HG02981 (cell line): Measurements from ENCODE around the gene PRKCE.

Source experiments
- ATAC-seq: cut with Tn5 transposase; IDR thresholded peaks from one replicate; pipeline ENCODE4 v1.9.1; 2021; ENCODE audit warnings: mild to moderate bottlenecking, moderate library complexity; ENCODE audit not compliant: unreplicated experiment

The PRKCE gene

GRCh38 chr2:46151577-46151976 is 500.1 kb downstream of the PRKCE start:
- ATAC-seq, result no peak

GRCh38 chr2:46153996-46154753 is 502.7 kb downstream of the PRKCE start:
- no peak for ATAC-seq

GRCh38 chr2:46157072-46157965 is 505.8 kb downstream of the PRKCE start:
- no peak for ATAC-seq

GRCh38 chr2:46157966-46158310 is 506.5 kb downstream of the PRKCE start:
- ATAC-seq, result no peak

- no peak for ATAC-seq
These were observed 507.2 kb downstream of the PRKCE start for GRCh38 chr2:46158661-46159060.

- ATAC-seq, result no peak
These were observed 508.9 kb downstream of the PRKCE start for GRCh38 chr2:46160326-46160725.

GRCh38 chr2:46161315-46161714 is 509.8 kb downstream of the PRKCE start:
- ATAC-seq, result no peak

GRCh38 chr2:46161911-46162310 is 510.4 kb downstream of the PRKCE start:
- no peak for ATAC-seq

DNA sequence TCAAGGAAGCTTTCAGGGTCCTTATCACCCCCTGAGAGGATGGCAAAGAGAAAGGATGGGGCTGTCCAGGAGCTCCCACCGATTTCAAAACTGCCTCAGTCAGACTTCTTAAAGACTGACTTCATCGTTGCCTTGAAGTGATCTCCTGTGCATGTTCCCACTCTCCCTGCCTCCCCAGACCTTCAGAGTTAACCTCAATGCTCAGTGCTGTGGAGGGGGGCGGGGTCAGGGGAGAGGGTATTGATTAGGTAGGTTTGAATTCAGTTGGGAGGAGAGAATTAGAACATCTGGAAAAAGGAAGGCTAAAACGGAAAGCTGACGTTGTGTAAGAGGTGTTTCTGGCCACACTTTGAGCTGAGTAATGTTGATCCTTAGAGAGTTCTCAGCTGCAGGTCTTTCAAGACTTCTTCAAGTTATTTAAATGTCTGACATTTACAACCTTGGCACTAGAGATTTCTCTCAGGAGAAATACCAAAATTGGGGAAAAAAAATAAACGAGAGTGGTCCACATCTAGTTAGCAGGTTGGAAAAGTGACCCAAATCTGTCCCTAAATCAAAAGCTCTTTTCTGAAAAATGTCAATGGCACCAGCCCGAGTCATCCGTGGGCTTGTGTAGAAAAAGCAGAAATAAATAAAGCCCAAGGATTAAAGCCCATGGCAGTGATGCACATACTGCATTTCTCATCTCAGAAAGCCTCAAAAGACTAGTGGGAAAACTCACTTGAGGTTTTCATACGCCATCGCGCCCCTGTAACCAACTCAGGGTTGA is 511.0 kb downstream of the PRKCE start:
- ATAC-seq, result no peak

DNA sequence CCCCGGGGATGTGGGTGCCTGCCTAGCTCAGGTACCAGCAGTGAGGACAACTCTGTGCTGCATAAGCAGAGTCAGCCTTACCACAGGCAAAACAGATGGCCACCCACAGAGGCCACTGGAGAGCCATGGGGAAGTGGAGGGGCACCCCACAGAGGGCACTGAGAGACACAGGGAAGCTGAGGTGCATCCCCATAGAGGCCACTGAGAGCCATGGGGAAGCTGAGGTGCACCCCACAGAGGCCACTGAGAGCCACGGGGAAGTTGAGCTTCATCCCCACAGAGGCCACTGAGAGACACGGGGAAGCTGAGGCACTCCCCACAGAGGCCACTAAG is 511.6 kb downstream of the PRKCE start:
- ATAC-seq, result no peak

GRCh38 chr2:46163804-46164528 is 512.5 kb downstream of the PRKCE start:
- ATAC-seq, result no peak

- ATAC-seq, result no peak
These were observed 513.2 kb downstream of the PRKCE start for GRCh38 chr2:46164529-46165301.

GRCh38 chr2:46165916-46166315 is 514.4 kb downstream of the PRKCE start:
- no peak for ATAC-seq

GRCh38 chr2:46167406-46167805 is 515.9 kb downstream of the PRKCE start:
- ATAC-seq, result no peak

- ATAC-seq, result no peak
These were observed 516.4 kb downstream of the PRKCE start for GRCh38 chr2:46167924-46168323.

GRCh38 chr2:46169467-46169866 is 518.0 kb downstream of the PRKCE start:
- ATAC-seq, result no peak

DNA sequence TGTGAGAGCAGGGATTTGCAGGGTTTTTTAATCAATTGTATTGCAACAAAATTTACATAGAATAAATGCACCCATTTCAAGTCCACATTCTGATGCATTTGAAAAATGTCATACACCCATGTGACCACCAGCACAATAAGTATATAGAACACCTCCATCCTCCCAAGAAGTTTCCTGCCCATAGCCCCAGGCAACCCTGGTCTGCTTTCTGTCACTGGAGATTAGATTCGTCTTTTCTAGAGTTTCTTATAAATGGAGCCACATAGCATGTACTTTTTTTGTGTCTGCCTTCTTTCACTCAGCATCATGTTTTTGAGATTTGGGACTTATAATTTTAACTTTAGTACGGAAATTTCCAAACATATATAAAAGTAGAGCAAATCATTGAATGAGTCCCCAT is 518.6 kb downstream of the PRKCE start:
- no peak for ATAC-seq

DNA sequence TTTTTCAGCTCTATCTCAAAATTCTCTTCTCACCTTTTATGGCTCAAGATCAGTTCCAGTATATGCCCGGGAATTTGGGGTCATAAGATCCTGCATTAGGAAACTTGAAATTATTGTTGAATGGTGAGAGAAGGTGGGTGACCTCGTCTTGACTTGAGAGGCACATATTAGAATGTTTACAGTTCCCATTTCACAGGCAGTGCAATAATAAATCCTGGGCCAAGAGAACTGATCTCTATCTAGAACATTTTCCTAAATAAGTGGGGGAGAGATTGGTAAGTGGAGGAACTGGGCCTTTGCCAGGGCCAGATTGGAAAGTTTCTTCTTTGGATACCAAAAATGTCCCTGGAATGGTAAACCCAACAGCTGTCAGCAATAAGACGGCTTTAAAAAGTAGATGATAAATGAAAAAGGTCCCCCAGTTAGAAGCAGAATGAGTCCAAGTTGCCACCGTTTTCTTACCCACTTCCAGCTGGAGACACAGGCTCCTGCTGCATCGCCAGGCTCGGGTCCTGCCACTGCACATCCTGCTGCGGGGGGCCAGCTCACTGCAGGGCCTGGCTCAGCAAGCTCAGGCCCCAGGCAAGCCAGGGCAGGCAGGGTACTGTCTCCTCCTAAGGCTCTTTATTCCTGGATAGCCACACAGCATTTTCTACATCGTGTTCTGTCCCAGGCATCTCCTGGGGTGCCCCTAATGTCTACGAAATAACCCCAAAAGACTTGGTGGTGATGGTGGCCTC is 519.3 kb downstream of the PRKCE start:
- no peak for ATAC-seq

DNA sequence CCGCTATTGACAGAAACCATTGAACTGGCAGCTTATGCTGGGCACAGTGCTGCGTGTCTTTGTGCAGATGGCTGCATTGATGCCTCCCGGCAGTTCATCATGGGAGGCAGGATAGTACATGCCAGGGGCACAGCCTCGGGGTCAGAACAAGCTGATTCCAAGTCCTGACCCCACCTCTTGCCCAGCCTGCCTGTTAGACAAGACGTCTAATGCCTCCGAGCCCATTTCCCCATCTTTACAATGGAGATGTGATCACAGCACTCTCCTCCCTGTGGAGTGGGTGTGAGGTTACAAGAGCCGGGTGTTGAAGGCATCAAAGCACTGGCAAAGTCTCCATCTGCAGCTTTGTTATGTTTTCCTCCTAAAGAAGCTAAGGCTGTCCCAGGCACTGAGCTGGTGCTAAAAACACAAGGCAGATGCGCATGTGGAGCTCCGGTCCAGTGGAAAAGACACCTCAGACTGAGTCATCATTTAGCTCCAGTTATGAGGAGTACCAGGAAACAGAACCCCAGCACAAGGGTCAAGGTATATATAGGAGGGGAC is 520.0 kb downstream of the PRKCE start:
- no peak for ATAC-seq
